HCT116 (cell line): Measurements from ENCODE around the gene ADAMTS9. TPM values are rescaled to one million over a fixed set of nuclear protein-coding genes. Genes with fewer than 3 reads are reported as not detected.

Experiments
- ATAC-seq: fragments of 200-7000 bp; cut with Tn5 transposase; 2 replicates; pipeline ENCODE4 v1.9.1; 2020; ENCODE audit warnings: mild to moderate bottlenecking, moderate library complexity
- BruUV-seq: library from RNA; stranded (reverse); fragments of 400-500 nt; replicated peaks from 2 replicates; lab custom pipeline; 2021; lab: Mats Ljungman, UMichigan
- CTCF ChIA-PET: fragments of 300-600 bp; sonication (Branson Sonifier 250); formaldehyde crosslinking; loops from one replicate; lab custom pipeline; 2021; ENCODE audit warnings: antibody characterized with exemption; lab: Charles Lee
- POLR2A ChIA-PET: fragments of 300-600, 350-600 bp; sonication (Branson Sonifier 250); formaldehyde crosslinking; loops from one replicate; lab custom pipeline; 2021; ENCODE audit warnings: antibody characterized with exemption; lab: Charles Lee
- RAD21 ChIA-PET, 2 experiments: fragments of 300-600 bp; sonication (Branson Sonifier 250); formaldehyde crosslinking; loops; one replicate each; lab custom pipeline; 2023; ENCODE audit warnings: low total read pairs in 2 of 2; ENCODE audit not compliant: uncharacterized antibody in 2 of 2, unreplicated experiment in 2 of 2, low non-redundant PET in 1 of 2; lab: Charles Lee
- DNase-seq: peaks from one replicate; pipeline ENCODE4 v3.0.0-alpha.2; 2010; ENCODE audit warnings: low read depth, low spot score
- H2AFZ ChIP-seq: fragments of 200-600 bp; shearing (Covaris generic), sonication (generic); 2 replicates; pipeline ENCODE4 v1.6.1; 2017; ENCODE audit warnings: low read depth, mixed run types, mixed read lengths, antibody characterized with exemption, low read length; ENCODE audit not compliant: poor library complexity, severe bottlenecking
- H3K27ac ChIP-seq: 2 replicates; pipeline ENCODE4 v1.5.1; 2012; ENCODE audit warnings: low read depth, low read length
- H3K27me3 ChIP-seq: fragments of 200-600 bp; sonication (generic); 2 replicates; pipeline ENCODE4 v1.6.1; 2016; ENCODE audit warnings: mixed run types, low read length, mixed read lengths; ENCODE audit not compliant: insufficient read depth
- H3K36me3 ChIP-seq, 2 experiments: fragments of 200-500 bp in 1 of 2; fragments of 200-600 bp in 1 of 2; sonication (Bioruptor generic) in 1 of 2; sonication (generic) in 1 of 2; 2 replicates each; pipeline versions ENCODE4 v1.5.1 to v1.6.1; 2014 to 2016; ENCODE audit warnings: low read length in 2 of 2, inconsistent platforms in 1 of 2, mixed read lengths in 1 of 2, mixed run types in 1 of 2; ENCODE audit not compliant: insufficient read depth in 2 of 2, control insufficient read depth in 1 of 2
- H3K4me1 ChIP-seq, 2 experiments: fragments of 200-600 bp in 1 of 2; sonication (generic) in 1 of 2; 2 replicates each; pipeline versions ENCODE4 v1.5.1 to v1.6.1; 2012 to 2017; ENCODE audit warnings: low read length in 2 of 2, inconsistent platforms in 1 of 2, mild to moderate bottlenecking in 1 of 2, mixed read lengths in 1 of 2, mixed run types in 1 of 2, moderate library complexity in 1 of 2; ENCODE audit not compliant: insufficient read depth in 2 of 2, control insufficient read depth in 1 of 2
- H3K4me2 ChIP-seq: fragments of 200-600 bp; sonication (generic); 2 replicates; pipeline ENCODE4 v1.6.1; 2017; ENCODE audit warnings: mixed run types, low read length, mixed read lengths
- H3K4me3 ChIP-seq, 2 experiments: fragments of 200-600 bp in 1 of 2; sonication (generic) in 1 of 2; replicated peaks in 1 of 2; 2 replicates each; pipeline ENCODE4 v1.5.1; 2011 to 2016; ENCODE audit warnings: low read length in 2 of 2, control low read depth in 1 of 2, low read depth in 1 of 2, mild to moderate bottlenecking in 1 of 2, mixed read lengths in 1 of 2, mixed run types in 1 of 2
- H3K79me2 ChIP-seq: fragments of 200-600 bp; sonication (generic); 2 replicates; pipeline ENCODE4 v1.6.1; 2017; ENCODE audit warnings: mild to moderate bottlenecking, mixed run types, low read length, moderate library complexity, mixed read lengths; ENCODE audit not compliant: insufficient read depth
- H3K9ac ChIP-seq: fragments of 200-600 bp; sonication (generic); 2 replicates; pipeline ENCODE4 v1.6.1; 2016; ENCODE audit warnings: low read length, mixed read lengths
- H3K9me2 ChIP-seq: fragments of 200-600 bp; sonication (generic), shearing (Covaris generic); 2 replicates; pipeline ENCODE4 v1.6.1; 2017; ENCODE audit warnings: mixed run types, mild to moderate bottlenecking, moderate library complexity; ENCODE audit not compliant: insufficient read depth
- H3K9me3 ChIP-seq, 2 experiments: fragments of 200-500 bp in 1 of 2; fragments of 200-600 bp in 1 of 2; sonication (Bioruptor generic) in 1 of 2; sonication (generic) in 1 of 2; 2 replicates each; pipeline ENCODE4 v1.6.1; 2014 to 2017; ENCODE audit warnings: low read length in 2 of 2, mixed read lengths in 2 of 2, inconsistent platforms in 1 of 2, low read depth in 1 of 2, mild to moderate bottlenecking in 1 of 2, mixed run types in 1 of 2, moderate library complexity in 1 of 2; ENCODE audit not compliant: control insufficient read depth in 1 of 2, insufficient read depth in 1 of 2
- H4K20me1 ChIP-seq: fragments of 200-600 bp; sonication (generic), shearing (Covaris generic); 2 replicates; pipeline ENCODE4 v1.6.1; 2017; ENCODE audit warnings: mixed run types, mild to moderate bottlenecking, moderate library complexity; ENCODE audit not compliant: insufficient read depth
- CBX3 ChIP-seq: IDR thresholded peaks from 2 replicates; pipeline ENCODE4 v1.6.1; 2012; ENCODE audit warnings: low read depth
- CEBPB ChIP-seq: IDR thresholded peaks from 2 replicates; pipeline ENCODE4 v1.6.1; 2012; ENCODE audit warnings: low read depth
- CTCF ChIP-seq, 3 experiments: fragments of 200-600 bp in 1 of 3; sonication (generic) in 1 of 3; IDR thresholded peaks in 2 of 3; conservative IDR thresholded peaks in 1 of 3; 2 replicates each; pipeline ENCODE4 v1.5.1; 2012 to 2017; ENCODE audit warnings: low read depth in 2 of 3, low read length in 2 of 3, antibody characterized with exemption in 1 of 3, borderline replicate concordance in 1 of 3, control low read depth in 1 of 3, mild to moderate bottlenecking in 1 of 3, mixed read lengths in 1 of 3, mixed run types in 1 of 3, moderate library complexity in 1 of 3; ENCODE audit not compliant: insufficient read depth in 1 of 3
- EGR1 ChIP-seq: IDR thresholded peaks from 2 replicates; pipeline ENCODE4 v1.6.1; 2012; ENCODE audit warnings: low read depth
- ELF1 ChIP-seq: IDR thresholded peaks from 2 replicates; pipeline ENCODE4 v1.6.1; 2012; ENCODE audit warnings: low read depth, borderline replicate concordance
- EZH2 ChIP-seq: fragments of 200-600 bp; sonication (generic); IDR thresholded peaks from 2 replicates; pipeline ENCODE4 v1.6.1; 2017; ENCODE audit warnings: antibody characterized with exemption, mixed run types
- EZH2phosphoT487 ChIP-seq: fragments of 200-600 bp; IDR thresholded peaks from 2 replicates; pipeline ENCODE4 v1.6.1; 2018; ENCODE audit warnings: antibody characterized with exemption, borderline replicate concordance
- FOSL1 ChIP-seq: IDR thresholded peaks from 2 replicates; pipeline ENCODE4 v1.6.1; 2012; ENCODE audit warnings: low read depth
- JUND ChIP-seq: IDR thresholded peaks from 2 replicates; pipeline ENCODE4 v1.6.1; 2012
- POLR2A ChIP-seq: IDR thresholded peaks from 2 replicates; pipeline ENCODE4 v1.7.0; 2011; ENCODE audit warnings: borderline replicate concordance; ENCODE audit not compliant: insufficient read depth, insufficient read length; ENCODE audit errors: extremely low read depth
- POLR2AphosphoS5 ChIP-seq: IDR thresholded peaks from 2 replicates; pipeline ENCODE4 v1.6.1; 2011; ENCODE audit warnings: mild to moderate bottlenecking, low read depth, low read length, moderate library complexity
- RAD21 ChIP-seq: IDR thresholded peaks from 2 replicates; pipeline ENCODE4 v1.6.1; 2012; ENCODE audit warnings: low read depth, mild to moderate bottlenecking
- REST ChIP-seq: IDR thresholded peaks from 2 replicates; pipeline ENCODE4 v1.6.1; 2012; ENCODE audit warnings: low read depth
- SIN3A ChIP-seq: IDR thresholded peaks from 2 replicates; pipeline ENCODE4 v1.6.1; 2012; ENCODE audit warnings: low read depth
- SP1 ChIP-seq: IDR thresholded peaks from 2 replicates; pipeline ENCODE4 v1.6.1; 2012; ENCODE audit warnings: low read depth
- SRF ChIP-seq: IDR thresholded peaks from 2 replicates; pipeline ENCODE4 v1.6.1; 2012; ENCODE audit warnings: low read depth
- TCF7L2 ChIP-seq: IDR thresholded peaks from 2 replicates; pipeline ENCODE4 v1.7.0; 2011; ENCODE audit warnings: borderline replicate concordance, inconsistent platforms; ENCODE audit not compliant: insufficient read depth, insufficient read length; ENCODE audit errors: extremely low read depth
- YY1 ChIP-seq: IDR thresholded peaks from 2 replicates; pipeline ENCODE4 v1.6.1; 2011; ENCODE audit warnings: low read length, low read depth, moderate library complexity, mild to moderate bottlenecking; ENCODE audit not compliant: insufficient replicate concordance; ENCODE audit errors: extremely low read depth
- ZFX ChIP-seq: fragments of 450-650 bp; IDR thresholded peaks from 2 replicates; pipeline ENCODE4 v1.6.1; 2017
- ZNF274 ChIP-seq: fragments of 200-500 bp; sonication (Bioruptor generic); IDR thresholded peaks from 2 replicates; pipeline ENCODE4 v1.6.1; 2014; ENCODE audit warnings: mild to moderate bottlenecking, low read depth, low read length, inconsistent platforms
- intact Hi-C: fragments of 100-400 bp; cut with micrococcal nuclease; formaldehyde crosslinking; loops from 2 replicates; pipeline ENCODE4 v1.10.0; 2022
- total RNA-seq: library from RNA; stranded (reverse); gene quantifications from one replicate; pipeline ENCODE4 v1.2.1, GENCODE V29; 2021; ENCODE audit not compliant: unreplicated experiment

Gene ADAMTS9
- total RNA-seq, 1 experiment from 2014 or later: 0.05 TPM

- TF ChIP-seq ZNF274: no peak
- no peak for TF ChIP-seq SIN3A
- TF ChIP-seq EZH2phosphoT487: no peak
- no peak for TF ChIP-seq JUND
- no peak for TF ChIP-seq CBX3
- TF ChIP-seq SP1: no peak
- no peak for TF ChIP-seq POLR2A
- TF ChIP-seq SRF: no peak
- TF ChIP-seq REST: no peak
- no peak for TF ChIP-seq YY1
- TF ChIP-seq CTCF (IDR thresholded peaks at IDR 0.05 in 2 of 3, conservative IDR thresholded peaks at IDR 0.05 in 1 of 3; ENCODE audit: borderline replicate concordance in 1 of 3, insufficient read depth in 1 of 3, low read depth in 2 of 3, low read length in 2 of 3): no peak
- no peak for TF ChIP-seq ZFX
- TF ChIP-seq FOSL1: no peak
- TF ChIP-seq EGR1: no peak
- no peak for TF ChIP-seq ELF1
- TF ChIP-seq RAD21: no peak
- TF ChIP-seq CEBPB: no peak
- no peak for TF ChIP-seq POLR2AphosphoS5
- no peak for TF ChIP-seq TCF7L2
- TF ChIP-seq EZH2: no peak
- TF ChIP-seq, all 23 proteins: peak for 0
Measured at GRCh38 chr3:64586952-64587351, 100.8 kb downstream of the ADAMTS9 start.

More at GRCh38 chr3:64586952-64587351, 100.8 kb downstream of the ADAMTS9 start:
- Histone ChIP-seq H3K4me3 (no peak overlapping the region), H3K9me3 (no peaks in the 10 kb centered on the region), H3K79me2 (no peaks in the 10 kb centered on the region), H3K27ac (no peak overlapping the region), H3K27me3 (peaks cover 11% of the 10 kb centered on the region), H3K9ac (no peak overlapping the region), H2AFZ (no peak overlapping the region), H3K4me1 (no peaks in the 10 kb centered on the region), H3K4me2 (no peak overlapping the region), H3K9me2 (no peaks in the 10 kb centered on the region), H3K36me3 (no peaks in the 10 kb centered on the region), H4K20me1 (no peaks in the 10 kb centered on the region)
- intact Hi-C loops: no loop called here
- ChIA-PET RAD21 (no interaction called here), CTCF (no interaction called here), POLR2A (no interaction called here)
- no TSS peak for BruUV-seq
- ATAC-seq (no peak), DNase-seq (no peak)
